ENCODE data around the gene ALLC.
"Not testable (repeated sequence)": the region's sequence is repeated elsewhere in the genome, so short reads cannot be mapped to it uniquely, and the experiment has no call there.

Gene ALLC

DNA sequence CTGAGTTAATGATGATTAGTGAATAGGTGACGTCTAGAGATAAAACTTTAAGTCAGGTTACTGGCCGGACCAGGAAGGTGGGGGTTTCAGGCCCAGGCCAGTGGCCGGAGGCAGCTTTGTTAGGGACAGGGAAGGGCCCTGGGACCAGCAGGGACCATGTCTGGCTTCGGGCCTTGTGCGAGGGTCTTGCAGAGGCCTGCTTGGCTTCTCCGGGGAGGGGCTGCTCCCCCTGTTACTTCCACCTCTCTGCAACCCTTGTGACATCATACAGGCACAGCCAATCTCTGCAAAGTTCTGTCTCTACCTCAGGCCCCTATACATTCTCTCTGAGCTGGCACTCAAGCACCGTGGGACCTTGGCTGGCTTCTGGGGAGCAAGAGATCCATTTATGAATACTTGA, at the start of gene ALLC:
Gene ALLC, plus strand, starts transcription at position 320 of the 400 bp plus-strand sequence. CDS start 12,958 bp downstream, outside the sequence.
- Histone ChIP-seq H3K79me2 (ENCODE audit: insufficient read depth, low read length) (no peaks in the 10 kb centered on the region), H3K9me3 (ENCODE audit: insufficient read depth, low read depth, low read length) (no peaks in the 10 kb centered on the region), H3K4me1 (ENCODE audit: insufficient read depth, low read length, poor library complexity, severe bottlenecking) (no peaks in the 10 kb centered on the region), H3K9ac (ENCODE audit: low read depth, low read length, poor library complexity, severe bottlenecking) (no peak within 1 kb of the TSS), H4K20me1 (ENCODE audit: insufficient read depth, low read length, poor library complexity, severe bottlenecking) (no peaks in the 10 kb centered on the region), H3K27me3 (ENCODE audit: insufficient read depth, low read length, poor library complexity, severe bottlenecking) (no peaks in the 10 kb centered on the region), H2AFZ (ENCODE audit: low read length) (no peak within 1 kb of the TSS), H3K4me2 (ENCODE audit: low read depth, low read length, poor library complexity, severe bottlenecking) (no peak within 1 kb of the TSS), H3K36me3 (ENCODE audit: insufficient read depth, low read length) (no peaks in the 10 kb centered on the region), H3K9me2 (replicated peaks; ENCODE audit: low read depth, low read length) (no peaks in the 10 kb centered on the region), H3K4me3 (ENCODE audit: low read length, poor library complexity, severe bottlenecking) (no peak within 1 kb of the TSS), H3F3A (ENCODE audit: low read depth) (no peaks in the 10 kb centered on the region)
- TF ChIP-seq CTCF (conservative IDR thresholded peaks at IDR 0.05; ENCODE audit: low read length), result no peak
- TF ChIP-seq EZH2phosphoT487 (IDR thresholded peaks at IDR 0.05; ENCODE audit: borderline replicate concordance), result no peak

DNA sequence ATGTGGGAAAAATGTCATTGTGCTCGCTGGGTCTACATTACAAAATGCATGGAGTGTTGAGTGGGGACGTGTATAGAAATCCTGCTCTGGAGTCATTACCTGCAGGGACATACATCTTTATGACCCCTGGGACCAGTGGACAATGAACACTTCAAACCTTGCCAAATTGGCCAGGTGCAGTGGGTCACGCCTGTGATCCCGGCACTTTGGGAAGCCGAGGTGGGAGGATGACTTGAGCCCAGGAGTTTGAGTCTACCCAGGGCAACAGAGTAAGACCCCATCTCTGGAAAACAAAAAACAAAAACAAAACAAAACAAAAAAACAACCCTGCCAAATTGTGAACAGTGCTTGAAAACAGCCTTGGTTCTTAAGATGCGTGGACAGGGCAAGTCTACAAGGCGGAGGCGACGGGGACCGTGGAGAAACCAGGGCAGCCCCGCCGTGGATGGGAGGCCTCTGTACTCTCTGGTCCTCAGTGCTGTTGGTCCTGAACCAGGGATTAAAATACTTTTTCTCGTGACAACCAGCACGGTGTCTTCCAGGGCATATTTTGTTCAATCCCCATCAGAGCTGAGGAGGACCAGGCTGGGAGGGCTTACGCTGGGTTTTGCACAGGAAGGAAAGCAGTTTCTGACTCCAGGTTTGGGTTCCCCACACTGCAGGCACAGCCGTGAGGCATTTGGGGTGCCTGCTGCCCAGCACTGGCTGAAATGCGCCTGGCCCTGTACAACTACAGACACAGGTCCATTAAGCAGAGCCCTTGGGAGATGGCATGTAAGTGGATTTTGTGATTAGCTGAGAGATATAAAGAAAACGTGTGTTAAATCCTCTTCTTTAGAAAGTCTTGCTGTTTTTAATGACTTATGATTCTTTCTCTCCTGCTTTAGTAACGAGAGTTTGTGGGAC, 49.4 kb upstream of the ALLC start:
- H3K4me2 ChIP-seq (ENCODE audit: low read depth, low read length, poor library complexity, severe bottlenecking), result no peak overlapping the region
- no peak overlapping the region for H2AFZ ChIP-seq (ENCODE audit: low read length)
- H3F3A ChIP-seq (ENCODE audit: low read depth), result no peaks in the 10 kb centered on the region

DNA sequence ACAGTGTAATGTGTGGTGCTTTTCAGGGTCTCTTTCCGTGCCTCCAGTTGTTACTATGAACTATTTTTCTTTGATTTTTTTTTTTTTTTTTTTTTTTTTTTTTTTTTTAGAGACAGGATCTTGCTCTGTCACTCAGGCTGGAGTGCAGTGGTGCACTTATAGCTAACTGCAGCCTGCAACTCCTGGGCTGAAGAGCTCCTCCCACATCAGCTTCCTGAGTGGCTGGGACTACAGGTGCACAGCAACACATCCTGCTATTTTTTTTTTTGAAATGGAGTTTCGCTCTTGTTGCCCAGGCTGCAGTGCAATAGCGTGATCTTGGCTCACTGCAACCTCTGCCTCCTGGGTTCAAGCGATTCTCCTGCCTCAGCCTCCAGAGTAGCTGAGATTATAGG, 48.7 kb upstream of the ALLC start:
- H3K4me1 ChIP-seq (ENCODE audit: insufficient read depth, low read length, poor library complexity, severe bottlenecking); H3K9me2 ChIP-seq (replicated peaks; ENCODE audit: low read depth, low read length); H3K4me3 ChIP-seq (ENCODE audit: low read length, poor library complexity, severe bottlenecking); H3F3A ChIP-seq (ENCODE audit: low read depth); H3K36me3 ChIP-seq (ENCODE audit: insufficient read depth, low read length); H2AFZ ChIP-seq (ENCODE audit: low read length); H3K9ac ChIP-seq (ENCODE audit: low read depth, low read length, poor library complexity, severe bottlenecking); H3K9me3 ChIP-seq (ENCODE audit: insufficient read depth, low read depth, low read length); H3K27me3 ChIP-seq (ENCODE audit: insufficient read depth, low read length, poor library complexity, severe bottlenecking); H4K20me1 ChIP-seq (ENCODE audit: insufficient read depth, low read length, poor library complexity, severe bottlenecking); H3K4me2 ChIP-seq (ENCODE audit: low read depth, low read length, poor library complexity, severe bottlenecking); H3K79me2 ChIP-seq (ENCODE audit: insufficient read depth, low read length): not testable (repeated sequence)

More for the DNA sequence above, 49.4 kb upstream of the ALLC start:
- H3K4me1 ChIP-seq (ENCODE audit: insufficient read depth, low read length, poor library complexity, severe bottlenecking), result no peaks in the 10 kb centered on the region
- no peaks in the 10 kb centered on the region for H4K20me1 ChIP-seq (ENCODE audit: insufficient read depth, low read length, poor library complexity, severe bottlenecking)
- H3K79me2 ChIP-seq (ENCODE audit: insufficient read depth, low read length), result no peaks in the 10 kb centered on the region
- H3K4me3 ChIP-seq (ENCODE audit: low read length, poor library complexity, severe bottlenecking), result no peak overlapping the region
- no peak overlapping the region for H3K9ac ChIP-seq (ENCODE audit: low read depth, low read length, poor library complexity, severe bottlenecking)
- TF ChIP-seq EZH2phosphoT487 (IDR thresholded peaks at IDR 0.05; ENCODE audit: borderline replicate concordance) (no peak), CTCF (conservative IDR thresholded peaks at IDR 0.05; ENCODE audit: low read length) (no peak)
- no peaks in the 10 kb centered on the region for H3K36me3 ChIP-seq (ENCODE audit: insufficient read depth, low read length)
- H3K9me3 ChIP-seq (ENCODE audit: insufficient read depth, low read depth, low read length), result no peaks in the 10 kb centered on the region
- no peaks in the 10 kb centered on the region for H3K9me2 ChIP-seq (replicated peaks; ENCODE audit: low read depth, low read length)
- H3K27me3 ChIP-seq (ENCODE audit: insufficient read depth, low read length, poor library complexity, severe bottlenecking), result no peaks in the 10 kb centered on the region

- no peak overlapping the region for H2AFZ ChIP-seq (ENCODE audit: low read length)
- no peak overlapping the region for H3K4me2 ChIP-seq (ENCODE audit: low read depth, low read length, poor library complexity, severe bottlenecking)
- H3K4me3 ChIP-seq (ENCODE audit: low read length, poor library complexity, severe bottlenecking), result no peak overlapping the region
- H3K9ac ChIP-seq (ENCODE audit: low read depth, low read length, poor library complexity, severe bottlenecking), result no peak overlapping the region
- no peaks in the 10 kb centered on the region for H3K36me3 ChIP-seq (ENCODE audit: insufficient read depth, low read length)
- no peaks in the 10 kb centered on the region for H3K27me3 ChIP-seq (ENCODE audit: insufficient read depth, low read length, poor library complexity, severe bottlenecking)
- H3K4me1 ChIP-seq (ENCODE audit: insufficient read depth, low read length, poor library complexity, severe bottlenecking), result no peaks in the 10 kb centered on the region
- H4K20me1 ChIP-seq (ENCODE audit: insufficient read depth, low read length, poor library complexity, severe bottlenecking), result no peaks in the 10 kb centered on the region
- no peaks in the 10 kb centered on the region for H3F3A ChIP-seq (ENCODE audit: low read depth)
- H3K9me2 ChIP-seq (replicated peaks; ENCODE audit: low read depth, low read length), result no peaks in the 10 kb centered on the region
- no peaks in the 10 kb centered on the region for H3K9me3 ChIP-seq (ENCODE audit: insufficient read depth, low read depth, low read length)
- TF ChIP-seq EZH2phosphoT487 (IDR thresholded peaks at IDR 0.05; ENCODE audit: borderline replicate concordance) (no peak), CTCF (conservative IDR thresholded peaks at IDR 0.05; ENCODE audit: low read length) (no peak)
- no peaks in the 10 kb centered on the region for H3K79me2 ChIP-seq (ENCODE audit: insufficient read depth, low read length)
Observed at GRCh38 chr2:3610415-3610814, 47.6 kb upstream of the ALLC start.

Measured in Loucy (cell line).